HT1080 (cell line): ENCODE results near the gene ARL8B. TPM values are rescaled to one million over a fixed set of nuclear protein-coding genes. Genes with fewer than 3 reads are reported as not detected.
"Not testable (repeated sequence)": the region's sequence is repeated elsewhere in the genome, so short reads cannot be mapped to it uniquely, and the experiment has no call there.

ENCODE experiments used
- DNase-seq: peaks from one replicate; pipeline ENCODE4 v3.0.0-alpha.2; 2015; ENCODE audit warnings: low read depth
- total RNA-seq: library from RNA; depleted of rRNA; stranded (reverse); fragments of >200 nt; shearing (Covaris generic); gene quantifications from 2 replicates; pipeline ENCODE4 v1.2.3, GENCODE V29; 2014

ARL8B gene
- total RNA-seq, 1 experiment from 2014 or later, result 35.8 TPM

DNA sequence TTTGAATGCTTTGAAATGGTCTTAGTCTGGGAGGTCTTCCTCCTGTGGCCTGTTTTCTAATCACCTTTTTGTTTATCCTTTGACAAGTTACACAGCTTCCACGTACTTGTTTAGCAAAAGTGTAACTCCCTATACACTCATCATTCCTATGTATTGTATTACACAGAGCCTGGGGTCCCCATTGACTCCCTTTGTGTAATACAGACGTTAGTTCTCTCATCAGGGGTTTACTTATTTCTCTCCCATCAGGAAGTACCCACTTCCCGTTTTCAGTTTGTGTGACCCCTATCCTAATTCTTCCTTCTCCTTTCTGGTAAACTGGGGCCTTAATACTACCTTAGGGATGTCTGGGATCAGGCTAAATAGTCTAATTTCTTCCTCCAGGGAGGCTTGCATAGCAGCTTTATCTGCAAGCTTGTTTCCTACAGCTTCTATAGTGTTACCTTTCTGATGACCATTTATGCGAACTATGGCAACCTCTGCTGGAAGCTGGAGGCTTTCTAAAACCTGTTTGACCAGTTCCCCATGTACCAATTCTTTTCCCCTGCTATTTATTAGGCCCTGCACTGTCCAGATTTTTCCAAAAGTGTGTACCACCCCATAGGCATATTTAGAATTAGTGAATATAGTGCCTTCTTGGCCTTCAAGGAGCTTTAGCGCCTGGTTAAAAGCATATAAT, 22.4 kb downstream of the ARL8B start:
- no peak for DNase-seq

DNA sequence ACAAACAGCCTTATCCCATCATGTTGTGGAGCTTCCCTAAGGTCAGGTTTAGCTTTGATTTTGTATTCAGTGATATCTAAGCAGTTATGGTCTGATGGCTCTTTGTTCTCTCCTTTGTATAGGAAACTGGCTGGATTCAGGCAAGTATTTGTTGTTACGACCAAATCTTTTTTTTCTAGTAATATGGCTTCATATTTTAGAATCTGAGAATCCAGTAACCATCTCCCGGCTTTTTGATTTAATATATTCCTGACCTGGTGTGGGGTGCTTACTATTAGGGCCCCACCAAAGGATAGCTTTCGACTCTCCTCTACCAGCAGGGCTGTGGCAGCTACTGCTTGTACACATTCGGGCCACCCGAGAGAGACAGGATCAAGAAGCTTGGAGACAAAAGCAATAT, 23.0 kb downstream of the ARL8B start:
- no peak for DNase-seq

GRCh38 chr3:5147152-5147551, 25.1 kb downstream of the ARL8B start:
- not testable (repeated sequence) for DNase-seq

GRCh38 chr3:5149306-5149880, 27.3 kb downstream of the ARL8B start:
- DNase-seq, result no peak

GRCh38 chr3:5151586-5151985, 29.5 kb downstream of the ARL8B start:
- DNase-seq, result no peak

GRCh38 chr3:5153074-5153473, 31.0 kb downstream of the ARL8B start:
- no peak for DNase-seq

DNA sequence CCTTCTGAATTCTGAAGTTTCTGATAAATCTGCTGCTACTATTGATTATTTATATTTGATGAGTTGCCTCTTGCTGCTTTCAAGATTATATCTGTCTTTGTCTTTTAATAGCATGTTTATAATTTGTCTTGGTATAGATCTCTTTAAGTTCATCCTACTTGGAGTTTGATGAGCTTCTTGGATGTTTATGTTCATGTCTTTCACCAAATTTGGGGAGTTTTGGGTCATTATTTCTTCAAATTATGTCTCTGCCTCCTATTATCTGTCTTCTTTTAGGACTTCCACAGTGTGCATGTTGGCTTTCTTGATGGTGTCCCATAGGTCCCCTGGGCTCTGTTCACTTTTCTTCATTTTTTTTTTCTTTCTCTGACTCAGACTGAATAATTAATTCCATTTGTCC, 33.1 kb downstream of the ARL8B start:
- DNase-seq, result no peak

DNA sequence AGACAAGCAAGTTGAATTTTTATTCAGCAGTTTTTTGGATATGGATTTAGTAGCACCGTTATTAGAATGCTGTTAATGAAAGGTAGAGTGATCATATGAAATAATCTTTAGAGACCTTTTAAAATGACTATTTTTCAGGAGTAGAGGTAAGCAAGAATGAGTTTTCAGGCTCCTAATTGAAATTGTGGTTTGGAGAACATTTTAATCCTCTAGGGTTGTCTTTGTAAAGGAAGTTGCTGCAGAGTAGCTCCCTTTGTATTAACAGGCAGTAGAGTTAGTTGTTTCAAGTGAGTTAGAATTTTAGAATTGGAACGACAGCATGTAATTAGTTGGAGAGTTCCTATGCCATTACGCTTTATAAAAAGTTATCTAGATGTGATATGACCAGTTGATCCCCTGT, 38.2 kb downstream of the ARL8B start:
- no peak for DNase-seq

GRCh38 chr3:5160940-5161858, 39.1 kb downstream of the ARL8B start:
- no peak for DNase-seq

GRCh38 chr3:5162102-5162501, 40.0 kb downstream of the ARL8B start:
- peak; percentile 61 for DNase-seq

- DNase-seq, result no peak
Observed at GRCh38 chr3:5165698-5166097, 43.6 kb downstream of the ARL8B start.

GRCh38 chr3:5166846-5167245, 44.8 kb downstream of the ARL8B start:
- DNase-seq, result no peak

- DNase-seq, result no peak
Observed at GRCh38 chr3:5168110-5168509, 46.0 kb downstream of the ARL8B start.

DNA sequence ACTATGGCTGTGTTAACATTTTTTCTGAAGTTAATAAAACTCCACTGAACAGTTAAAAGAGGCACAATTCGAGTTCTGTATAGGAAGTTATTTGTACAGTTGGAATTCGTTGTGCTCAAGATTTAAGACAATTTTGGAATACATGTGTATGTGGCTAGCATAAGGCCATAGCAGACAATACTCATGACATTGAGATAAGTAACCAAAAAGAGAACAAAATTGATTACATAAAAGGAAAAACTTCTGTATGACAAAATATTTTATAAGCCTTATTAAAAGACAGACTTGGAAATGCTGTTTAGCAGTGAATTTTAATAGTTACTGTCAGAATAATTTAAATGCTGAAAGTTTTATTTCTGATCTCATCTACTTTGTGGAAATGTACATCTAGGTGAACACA, 47.7 kb downstream of the ARL8B start:
- DNase-seq, result no peak

GRCh38 chr3:5170975-5171374, 48.9 kb downstream of the ARL8B start:
- DNase-seq, result no peak

DNA sequence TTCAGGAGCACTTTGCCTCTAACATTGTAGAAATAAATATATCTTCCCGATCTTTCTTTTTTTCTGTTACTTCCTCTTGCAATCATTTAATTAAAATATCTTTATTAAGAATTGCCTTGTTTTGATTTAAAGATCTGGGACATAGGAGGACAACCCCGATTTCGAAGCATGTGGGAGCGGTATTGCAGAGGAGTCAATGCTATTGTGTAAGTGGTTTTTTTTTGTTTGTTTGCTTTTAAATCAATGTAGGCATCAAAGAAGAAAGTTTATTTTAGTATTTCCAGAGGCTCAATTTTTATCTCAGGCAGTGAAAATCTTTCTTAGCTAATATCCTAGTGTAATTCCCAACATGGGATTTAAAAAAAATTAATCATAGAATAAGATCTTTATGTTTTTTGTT, 49.9 kb downstream of the ARL8B start:
- no peak for DNase-seq

DNA sequence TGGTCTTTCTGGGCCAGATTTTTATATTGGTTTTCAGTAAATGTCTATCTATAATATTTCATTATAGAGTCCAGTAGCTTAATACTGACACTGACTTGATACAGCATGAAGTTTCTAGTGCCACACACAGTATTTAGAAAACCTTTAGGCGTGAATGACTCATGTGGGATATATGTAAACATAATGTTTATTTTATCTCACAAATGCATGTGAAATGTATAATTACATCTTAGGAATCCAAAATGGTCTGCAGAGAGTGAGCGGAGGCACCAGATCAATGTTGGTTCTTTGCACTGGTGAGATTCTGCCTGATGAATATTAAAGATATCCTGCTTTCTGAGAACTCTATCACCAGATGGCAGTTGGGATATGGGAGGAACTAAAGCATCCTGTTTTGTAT, 56.9 kb downstream of the ARL8B start:
- not testable (repeated sequence) for DNase-seq

DNA sequence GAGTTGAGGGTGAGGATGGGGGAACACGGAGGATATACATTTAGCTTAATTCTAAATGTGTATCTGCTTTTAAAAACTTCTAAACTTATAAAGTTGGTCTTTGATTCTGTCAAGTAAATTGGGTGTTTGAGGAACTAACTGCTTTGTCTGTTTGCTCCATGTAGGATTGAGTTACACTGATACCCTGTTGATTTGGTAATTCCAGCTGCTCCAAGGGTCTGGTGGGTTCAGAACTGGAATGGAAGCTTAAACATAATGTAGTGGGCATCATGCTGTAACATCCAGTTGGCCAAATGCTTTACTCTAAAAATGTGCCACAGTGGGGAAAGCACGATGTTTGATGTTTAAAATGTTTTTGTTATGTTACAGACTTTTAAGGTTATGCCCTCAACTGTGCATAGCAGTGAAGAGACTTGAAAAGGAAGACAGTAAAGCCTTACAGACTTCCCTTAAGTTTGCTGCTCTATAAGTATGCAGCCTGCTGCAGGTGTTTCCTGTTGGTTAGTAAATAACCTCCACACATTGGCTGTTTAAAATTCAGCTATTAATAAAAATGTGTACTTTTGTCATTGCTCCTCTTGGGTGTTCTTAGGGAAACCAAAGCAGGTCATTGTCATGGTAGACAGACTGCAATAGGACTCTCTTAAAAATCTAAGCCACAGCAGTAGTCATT, 59.5 kb downstream of the ARL8B start:
- DNase-seq, result no peak

DNA sequence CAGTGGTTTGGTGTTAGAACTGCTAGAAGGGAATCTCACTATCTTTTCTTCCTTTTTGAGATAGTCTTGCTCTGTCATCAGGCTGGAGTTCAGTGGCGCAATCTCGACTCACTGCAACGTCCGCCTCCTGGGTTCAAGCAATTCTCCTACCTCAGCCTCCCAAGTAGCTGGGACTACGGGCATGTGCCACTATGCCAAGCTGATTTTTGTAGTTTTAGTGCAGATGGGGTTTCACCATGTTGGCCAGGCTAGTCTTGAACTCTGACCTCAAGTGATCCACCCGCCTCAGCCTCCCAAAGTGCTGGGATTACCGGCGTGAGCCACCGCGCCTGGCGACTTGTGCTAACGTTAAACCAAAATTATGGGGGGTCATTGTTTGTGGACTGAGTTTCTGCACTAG, 61.6 kb downstream of the ARL8B start:
- not testable (repeated sequence) for DNase-seq

- no peak for DNase-seq
Observed at GRCh38 chr3:5184499-5184898, 62.4 kb downstream of the ARL8B start.

DNA sequence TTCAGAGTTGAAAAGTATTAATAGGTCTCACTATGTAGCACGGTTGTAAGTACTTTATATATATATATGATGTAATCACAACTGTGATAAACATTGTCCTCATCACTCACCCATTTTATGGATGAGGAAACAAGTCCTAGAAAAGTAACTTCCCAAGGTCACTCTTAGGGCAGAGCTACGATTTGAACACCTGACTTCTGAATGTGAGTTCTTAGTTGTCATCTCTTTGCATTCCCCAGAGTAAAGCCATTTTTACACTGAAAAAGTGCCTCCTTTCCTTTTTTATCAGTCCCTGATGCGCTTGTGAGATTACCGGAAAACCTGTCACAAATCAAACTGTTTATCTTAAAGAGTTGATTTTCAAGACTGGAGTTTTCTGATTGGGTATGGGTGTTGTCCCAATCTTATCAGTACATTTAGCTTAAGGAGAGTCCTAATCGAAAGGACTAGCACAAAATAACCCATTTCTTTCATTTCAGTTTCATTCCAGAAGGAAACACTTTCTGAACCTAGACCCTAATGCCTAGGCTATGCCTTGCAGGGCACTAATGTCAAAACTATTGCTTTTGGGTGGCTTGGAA, 63.1 kb downstream of the ARL8B start:
- DNase-seq, result no peak
